IPS DF 4.7 (cell line): ENCODE results near the gene IKZF3.
"Not testable (repeated sequence)": the region's sequence is repeated elsewhere in the genome, so short reads cannot be mapped to it uniquely, and the experiment has no call there.

Source experiments
- DNase-seq: peaks from one replicate; pipeline ENCODE4 v3.0.0-alpha.2; 2013; ENCODE audit warnings: low spot score; ENCODE audit errors: extremely low read depth

Gene IKZF3

GRCh38 chr17:39756380-39757079 lies 107.6 kb downstream of the IKZF3 start:
- no peak for DNase-seq

GRCh38 chr17:39755554-39756379 lies 108.3 kb downstream of the IKZF3 start:
- DNase-seq = no peak

- no peak for DNase-seq
These were observed 109.1 kb downstream of the IKZF3 start for GRCh38 chr17:39754958-39755553.

- DNase-seq = no peak
These were observed 109.8 kb downstream of the IKZF3 start for GRCh38 chr17:39754161-39754957.

- DNase-seq = no peak
These were observed 110.5 kb downstream of the IKZF3 start for GRCh38 chr17:39753514-39754160.

- no peak for DNase-seq
These were observed 111.8 kb downstream of the IKZF3 start for GRCh38 chr17:39752241-39752881.

GRCh38 chr17:39751637-39752036 lies 112.5 kb downstream of the IKZF3 start:
- DNase-seq = no peak

- DNase-seq = no peak
These were observed 113.0 kb downstream of the IKZF3 start for GRCh38 chr17:39751016-39751543.

GRCh38 chr17:39750131-39751015 lies 113.7 kb downstream of the IKZF3 start:
- DNase-seq = no peak

GRCh38 chr17:39748444-39749034 lies 115.6 kb downstream of the IKZF3 start:
- DNase-seq = not testable (repeated sequence)

GRCh38 chr17:39747745-39748144 lies 116.4 kb downstream of the IKZF3 start:
- DNase-seq = no peak

- DNase-seq = no peak
These were observed 118.0 kb downstream of the IKZF3 start for GRCh38 chr17:39746145-39746461.

- DNase-seq = no peak
These were observed 118.6 kb downstream of the IKZF3 start for GRCh38 chr17:39745335-39746144.

- no peak for DNase-seq
These were observed 119.3 kb downstream of the IKZF3 start for GRCh38 chr17:39744836-39745215.

- DNase-seq = no peak
These were observed 119.9 kb downstream of the IKZF3 start for GRCh38 chr17:39744075-39744835.

GRCh38 chr17:39742856-39743436 lies 121.2 kb downstream of the IKZF3 start:
- no peak for DNase-seq
